Peyer's patch (tissue), 4 donors: ENCODE measurements around the gene EDIL3.

Source experiments
- CTCF ChIP-seq, 6 experiments: fragments of 450-650 bp in 4 of 6; fragments of 200-600 bp in 2 of 6; sonication (generic) in 1 of 6; IDR thresholded peaks; one replicate each; pipeline ENCODE4 v1.5.1; 2017 to 2019; ENCODE audit warnings: antibody characterized with exemption in 6 of 6, mild to moderate bottlenecking in 3 of 6, moderate library complexity in 1 of 6
- POLR2A ChIP-seq, 2 donors: fragments of 450-650 bp; IDR thresholded peaks; one replicate each; pipeline ENCODE4 v1.5.1; 2017; ENCODE audit warnings: antibody characterized with exemption in 2 of 2, mild to moderate bottlenecking in 2 of 2, moderate library complexity in 2 of 2

GRCh38 chr5:84354101-84354500 is 30.6 kb downstream of the EDIL3 start:
- TF ChIP-seq CTCF (IDR thresholded peaks at IDR 0.05): no peak
- no peak for TF ChIP-seq POLR2A (IDR thresholded peaks at IDR 0.05)
